K562 (cell line): Measurements from ENCODE around the gene EPHB6. TPM values are rescaled to one million over a fixed set of nuclear protein-coding genes. Genes with fewer than 3 reads are reported as not detected.

ENCODE experiments used
- ATAC-seq: fragments of 200-7000 bp; cut with Tn5 transposase; 3 replicates; pipeline ENCODE4 v1.9.1; 2020; ENCODE audit warnings: moderate library complexity
- BruUV-seq: library from RNA; stranded (reverse); fragments of 400-500 nt; replicated peaks from 2 replicates; lab custom pipeline; 2021; lab: Mats Ljungman, UMichigan
- CTCF ChIA-PET: fragments of 300-600 bp; formaldehyde crosslinking; extraction: SDS; loops from one replicate; lab custom pipeline; 2021; ENCODE audit warnings: low intra/inter-chr PET ratio; lab: Yijun Ruan, JAX
- POLR2A ChIA-PET: fragments of 300-600, 350-650 bp; sonication (Branson Sonifier 250); formaldehyde crosslinking; extraction: SDS; loops from one replicate; lab custom pipeline; 2021; ENCODE audit warnings: antibody characterized with exemption, inconsistent platforms; lab: Yijun Ruan, JAX
- DNase-seq, 4 experiments: peaks; one replicate each; pipeline versions ENCODE4 v3.0.0 to v3.0.0-alpha.2; 2011 to 2018; ENCODE audit warnings: low spot score in 3 of 4, mixed read lengths in 3 of 4; ENCODE audit errors: extremely low read depth in 1 of 4
- FAIRE-seq: peaks from 2 replicates; lab custom pipeline; 2011; peaks lifted over from hg19 to GRCh38; lab: Jason Lieb, UNC
- H2AFZ ChIP-seq: 2 replicates; pipeline ENCODE4 v1.6.0; 2011; ENCODE audit warnings: low read depth, low read length, control low read depth, inconsistent platforms
- H3K27ac ChIP-seq: fragments of 200-600 bp; 3 replicates; pipeline ENCODE4 v1.8.0; 2011; ENCODE audit warnings: low read depth, mild to moderate bottlenecking, control low read depth, inconsistent platforms, low read length, moderate library complexity, mixed read lengths; ENCODE audit errors: extremely low read depth
- H3K27me3 ChIP-seq, 2 experiments: fragments of 300-600 bp in 1 of 2; 2 replicates in 1 of 2; 3 replicates in 1 of 2; pipeline versions ENCODE4 v1.6.0 to v1.8.0; 2011; ENCODE audit warnings: inconsistent platforms in 2 of 2, low read length in 2 of 2, mild to moderate bottlenecking in 1 of 2, mixed read lengths in 1 of 2, moderate library complexity in 1 of 2; ENCODE audit not compliant: control insufficient read depth in 2 of 2, insufficient read depth in 2 of 2
- H3K36me3 ChIP-seq: fragments of 300-600 bp; 3 replicates; pipeline ENCODE4 v1.8.0; 2011; ENCODE audit warnings: mild to moderate bottlenecking, low read length, inconsistent platforms; ENCODE audit not compliant: control insufficient read depth, insufficient read depth
- H3K4me1 ChIP-seq, 2 experiments: fragments of 200-600 bp in 1 of 2; replicated peaks in 1 of 2; 2 replicates in 1 of 2; 3 replicates in 1 of 2; pipeline versions ENCODE4 v1.5.1 to v1.8.0; 2011; ENCODE audit warnings: inconsistent platforms in 2 of 2, low read length in 2 of 2, mild to moderate bottlenecking in 1 of 2, mixed read lengths in 1 of 2, moderate library complexity in 1 of 2; ENCODE audit not compliant: control insufficient read depth in 2 of 2, insufficient read depth in 2 of 2
- H3K4me2 ChIP-seq: 2 replicates; pipeline ENCODE4 v1.6.1; 2011; ENCODE audit warnings: low read length, control low read depth, inconsistent platforms, mixed read lengths; ENCODE audit not compliant: insufficient read depth
- H3K4me3 ChIP-seq: fragments of 200-600 bp; sonication (generic), shearing (Covaris generic); 2 replicates; pipeline ENCODE4 v1.5.1; 2016; ENCODE audit warnings: control low read depth, inconsistent platforms
- H3K79me2 ChIP-seq: fragments of 200-600 bp; 3 replicates; pipeline ENCODE4 v1.8.0; 2011; ENCODE audit warnings: low read length, inconsistent platforms; ENCODE audit not compliant: control insufficient read depth, insufficient read depth
- H3K9ac ChIP-seq, 2 experiments: 2 replicates each; pipeline versions ENCODE4 v1.6.0 to v1.6.1; 2011; ENCODE audit warnings: low read depth in 2 of 2, low read length in 2 of 2, control low read depth in 1 of 2, inconsistent platforms in 1 of 2, mild to moderate bottlenecking in 1 of 2, mixed read lengths in 1 of 2; ENCODE audit not compliant: insufficient read depth in 1 of 2
- H3K9me1 ChIP-seq: one replicate; pipeline ENCODE4 v1.6.0; 2011; ENCODE audit warnings: inconsistent platforms, mild to moderate bottlenecking, low read length, moderate library complexity; ENCODE audit not compliant: control insufficient read depth, insufficient read depth
- H3K9me3 ChIP-seq: replicated peaks from 2 replicates; pipeline ENCODE4 v1.5.1; 2011; ENCODE audit warnings: low read depth, low read length, inconsistent platforms; ENCODE audit not compliant: control insufficient read depth, insufficient read depth
- H4K20me1 ChIP-seq: replicated peaks from 2 replicates; pipeline ENCODE4 v1.6.1; 2011; ENCODE audit warnings: low read length, inconsistent platforms, mixed read lengths; ENCODE audit not compliant: control insufficient read depth, insufficient read depth
- ATF3 ChIP-seq, 2 experiments: fragments of 450-650 bp in 1 of 2; sonication (generic) in 1 of 2; formaldehyde crosslinking in 1 of 2; IDR thresholded peaks in 1 of 2; conservative IDR thresholded peaks in 1 of 2; 2 replicates each; pipeline versions ENCODE4 v1.6.1 to v1.8.1; 2016 to 2023; ENCODE audit warnings: mild to moderate bottlenecking in 2 of 2, moderate library complexity in 2 of 2, inconsistent platforms in 1 of 2, missing genetic modification reagents in 1 of 2
- CCNT2 ChIP-seq: IDR thresholded peaks from 2 replicates; pipeline ENCODE4 v1.6.1; 2011; ENCODE audit warnings: borderline replicate concordance, low read depth, mild to moderate bottlenecking, moderate library complexity, mixed read lengths, low read length; ENCODE audit not compliant: insufficient read length; ENCODE audit errors: extremely low read depth
- DACH1 ChIP-seq: fragments of 450-650 bp; IDR thresholded peaks from 2 replicates; pipeline ENCODE4 v1.6.1; 2018; ENCODE audit not compliant: partially characterized antibody
- MYNN ChIP-seq, 2 experiments: sonication (generic); formaldehyde crosslinking in 1 of 2; IDR thresholded peaks; 2 replicates each; pipeline versions ENCODE4 v1.5.0 to v1.6.1; 2016 to 2020; ENCODE audit warnings: antibody characterized with exemption in 1 of 2, missing genetic modification reagents in 1 of 2
- SPI1 ChIP-seq: IDR thresholded peaks from 2 replicates; pipeline ENCODE4 v1.6.1; 2011; ENCODE audit warnings: low read depth, low read length, control low read depth, borderline replicate concordance
- TARDBP ChIP-seq: fragments of 450-650 bp; IDR thresholded peaks from 2 replicates; pipeline ENCODE4 v1.6.1; 2016
- WGBS: fragments of 100-300 bp; shearing (Covaris generic); methylation state at CpG from one replicate; pipeline ENCODE4 v1.1.6; 2016; ENCODE audit warnings: low coverage, mixed read lengths; ENCODE audit not compliant: insufficient coverage; ENCODE audit errors: missing lambda C conversion rate; 5-methylcytosine and 5-hydroxymethylcytosine counted together
- in situ Hi-C: fragments of 300-500 bp; cut with MboI; formaldehyde crosslinking; loops from 4 replicates; pipeline ENCODE4 v1.15.0; 2018; ENCODE audit warnings: inconsistent platforms, mixed read lengths
- intact Hi-C: fragments of 100-400 bp; cut with micrococcal nuclease; formaldehyde crosslinking; loops from 2 replicates; pipeline ENCODE4 v1.14.2; 2022
- polyA plus RNA-seq, 8 experiments: library from polyadenylated mRNA; depleted of rRNA in 4 of 8; stranded (reverse) in 5 of 8; unstranded in 3 of 8; fragments of >200 nt; fragmentation: Nextera tagmentation in 2 of 8; fragmentation: Illumina TruSeq in 1 of 8; extraction: Ambion mirVana in 2 of 8; extraction: Trizol in 1 of 8; gene quantifications; 2 replicates each; pipeline versions ENCODE4 v1.2.1 to v1.2.3, GENCODE V29; 2011 to 2014; ENCODE audit warnings: inconsistent platforms in 1 of 8, missing spikeins in 1 of 8
- total RNA-seq, 7 experiments: library from RNA; depleted of rRNA in 6 of 7; stranded (reverse); fragments of >200 nt in 6 of 7; fragmentation: Illumina TruSeq in 2 of 7; extraction: Trizol in 2 of 7; gene quantifications; 2 replicates each; pipeline versions ENCODE4 v1.2.1 to v1.2.3, GENCODE V29; 2011 to 2021; ENCODE audit warnings: low replicate concordance in 1 of 7
- TF ChIP-seq, protein P1 (sequence below): sonication (generic); formaldehyde crosslinking; IDR thresholded peaks from 2 replicates; pipeline ENCODE4 v1.8.1; 2023; ENCODE audit warnings: mild to moderate bottlenecking, missing genetic modification reagents
- TF ChIP-seq, protein P2 (sequence below): fragments of 250-450 bp; sonication (Bioruptor Pico); IDR thresholded peaks from 2 replicates; pipeline ENCODE4 v1.4.0; 2020; ENCODE audit warnings: mild to moderate bottlenecking, moderate library complexity
- TF ChIP-seq, protein P3 (sequence below): fragments of 200-800 bp; sonication (Bioruptor generic); IDR thresholded peaks from 2 replicates; pipeline ENCODE4 v1.6.1; 2017; ENCODE audit warnings: missing genetic modification characterization, missing compliant biosample characterization

Gene EPHB6
- total and polyA plus RNA-seq, 9 of the 15 experiments (the other 6 are each of a cell fraction or from before 2014, with no cell fraction given): 1.4 to 123 (median 7.6) TPM

- FAIRE-seq (no peak), DNase-seq (peak in 1 of 4 experiments; percentile 31), ATAC-seq (no peak)
- Histone ChIP-seq H3K27ac (no peak overlapping the region), H2AFZ (no peak overlapping the region), H3K27me3 (no peaks in the 10 kb centered on the region), H3K9ac (no peak overlapping the region), H3K36me3 (no peaks in the 10 kb centered on the region), H3K9me3 (no peaks in the 10 kb centered on the region), H4K20me1 (no peaks in the 10 kb centered on the region), H3K9me1 (no peaks in the 10 kb centered on the region), H3K79me2 (no peaks in the 10 kb centered on the region; the same call in 2 of the 3 replicates), H3K4me2 (no peak overlapping the region), H3K4me3 (no peak overlapping the region), H3K4me1 (peaks cover 0 to 54% of the 10 kb centered on the region in 2 experiments; a peak in 3 of 5 replicates)
- BruUV-seq: no TSS peak
- WGBS: 3% methylated on average over 2 of the region's 2 CpGs
- in situ Hi-C loops: no loop called here
- POLR2A ChIA-PET: no interaction called here
- CTCF ChIA-PET: no interaction called here
- no peak for TF ChIP-seq ATF3 (IDR thresholded peaks at IDR 0.05)
- TF ChIP-seq ATF3 (CRISPR knock-in tag; conservative IDR thresholded peaks at IDR 0.05): 0 out of 2 replicates have a peak, but pooled peaks have one; percentile 20
- peak; percentile 99 for TF ChIP-seq MYNN (IDR thresholded peaks at IDR 0.05)
- peak; percentile 93 for TF ChIP-seq MYNN (CRISPR knock-in tag; IDR thresholded peaks at IDR 0.05)
- TF ChIP-seq, protein P1, sequence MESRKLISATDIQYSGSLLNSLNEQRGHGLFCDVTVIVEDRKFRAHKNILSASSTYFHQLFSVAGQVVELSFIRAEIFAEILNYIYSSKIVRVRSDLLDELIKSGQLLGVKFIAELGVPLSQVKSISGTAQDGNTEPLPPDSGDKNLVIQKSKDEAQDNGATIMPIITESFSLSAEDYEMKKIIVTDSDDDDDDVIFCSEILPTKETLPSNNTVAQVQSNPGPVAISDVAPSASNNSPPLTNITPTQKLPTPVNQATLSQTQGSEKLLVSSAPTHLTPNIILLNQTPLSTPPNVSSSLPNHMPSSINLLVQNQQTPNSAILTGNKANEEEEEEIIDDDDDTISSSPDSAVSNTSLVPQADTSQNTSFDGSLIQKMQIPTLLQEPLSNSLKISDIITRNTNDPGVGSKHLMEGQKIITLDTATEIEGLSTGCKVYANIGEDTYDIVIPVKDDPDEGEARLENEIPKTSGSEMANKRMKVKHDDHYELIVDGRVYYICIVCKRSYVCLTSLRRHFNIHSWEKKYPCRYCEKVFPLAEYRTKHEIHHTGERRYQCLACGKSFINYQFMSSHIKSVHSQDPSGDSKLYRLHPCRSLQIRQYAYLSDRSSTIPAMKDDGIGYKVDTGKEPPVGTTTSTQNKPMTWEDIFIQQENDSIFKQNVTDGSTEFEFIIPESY (CRISPR knock-in tag): 0 out of 2 replicates have a peak, but pooled peaks have one; percentile 20
- TF ChIP-seq DACH1: peak; percentile 38
- peak; percentile 89 for TF ChIP-seq SPI1
- TF ChIP-seq CCNT2: no peak
- TF ChIP-seq, protein P2, sequence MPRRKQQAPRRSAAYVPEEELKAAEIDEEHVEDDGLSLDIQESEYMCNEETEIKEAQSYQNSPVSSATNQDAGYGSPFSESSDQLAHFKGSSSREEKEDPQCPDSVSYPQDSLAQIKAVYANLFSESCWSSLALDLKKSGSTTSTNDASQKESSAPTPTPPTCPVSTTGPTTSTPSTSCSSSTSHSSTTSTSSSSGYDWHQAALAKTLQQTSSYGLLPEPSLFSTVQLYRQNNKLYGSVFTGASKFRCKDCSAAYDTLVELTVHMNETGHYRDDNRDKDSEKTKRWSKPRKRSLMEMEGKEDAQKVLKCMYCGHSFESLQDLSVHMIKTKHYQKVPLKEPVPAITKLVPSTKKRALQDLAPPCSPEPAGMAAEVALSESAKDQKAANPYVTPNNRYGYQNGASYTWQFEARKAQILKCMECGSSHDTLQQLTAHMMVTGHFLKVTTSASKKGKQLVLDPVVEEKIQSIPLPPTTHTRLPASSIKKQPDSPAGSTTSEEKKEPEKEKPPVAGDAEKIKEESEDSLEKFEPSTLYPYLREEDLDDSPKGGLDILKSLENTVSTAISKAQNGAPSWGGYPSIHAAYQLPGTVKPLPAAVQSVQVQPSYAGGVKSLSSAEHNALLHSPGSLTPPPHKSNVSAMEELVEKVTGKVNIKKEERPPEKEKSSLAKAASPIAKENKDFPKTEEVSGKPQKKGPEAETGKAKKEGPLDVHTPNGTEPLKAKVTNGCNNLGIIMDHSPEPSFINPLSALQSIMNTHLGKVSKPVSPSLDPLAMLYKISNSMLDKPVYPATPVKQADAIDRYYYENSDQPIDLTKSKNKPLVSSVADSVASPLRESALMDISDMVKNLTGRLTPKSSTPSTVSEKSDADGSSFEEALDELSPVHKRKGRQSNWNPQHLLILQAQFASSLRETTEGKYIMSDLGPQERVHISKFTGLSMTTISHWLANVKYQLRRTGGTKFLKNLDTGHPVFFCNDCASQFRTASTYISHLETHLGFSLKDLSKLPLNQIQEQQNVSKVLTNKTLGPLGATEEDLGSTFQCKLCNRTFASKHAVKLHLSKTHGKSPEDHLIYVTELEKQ (CRISPR knock-in tag): no peak
- TF ChIP-seq TARDBP: no peak
- TF ChIP-seq, protein P3, sequence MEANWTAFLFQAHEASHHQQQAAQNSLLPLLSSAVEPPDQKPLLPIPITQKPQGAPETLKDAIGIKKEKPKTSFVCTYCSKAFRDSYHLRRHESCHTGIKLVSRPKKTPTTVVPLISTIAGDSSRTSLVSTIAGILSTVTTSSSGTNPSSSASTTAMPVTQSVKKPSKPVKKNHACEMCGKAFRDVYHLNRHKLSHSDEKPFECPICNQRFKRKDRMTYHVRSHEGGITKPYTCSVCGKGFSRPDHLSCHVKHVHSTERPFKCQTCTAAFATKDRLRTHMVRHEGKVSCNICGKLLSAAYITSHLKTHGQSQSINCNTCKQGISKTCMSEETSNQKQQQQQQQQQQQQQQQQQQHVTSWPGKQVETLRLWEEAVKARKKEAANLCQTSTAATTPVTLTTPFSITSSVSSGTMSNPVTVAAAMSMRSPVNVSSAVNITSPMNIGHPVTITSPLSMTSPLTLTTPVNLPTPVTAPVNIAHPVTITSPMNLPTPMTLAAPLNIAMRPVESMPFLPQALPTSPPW (CRISPR knock-in tag): peak; percentile 67
- intact Hi-C loops: no loop called here
These were observed 48.9 kb upstream of the EPHB6 start for GRCh38 chr7:142806022-142806356.
